ENCODE results near the gene SSTR5.

Gene SSTR5

DNA sequence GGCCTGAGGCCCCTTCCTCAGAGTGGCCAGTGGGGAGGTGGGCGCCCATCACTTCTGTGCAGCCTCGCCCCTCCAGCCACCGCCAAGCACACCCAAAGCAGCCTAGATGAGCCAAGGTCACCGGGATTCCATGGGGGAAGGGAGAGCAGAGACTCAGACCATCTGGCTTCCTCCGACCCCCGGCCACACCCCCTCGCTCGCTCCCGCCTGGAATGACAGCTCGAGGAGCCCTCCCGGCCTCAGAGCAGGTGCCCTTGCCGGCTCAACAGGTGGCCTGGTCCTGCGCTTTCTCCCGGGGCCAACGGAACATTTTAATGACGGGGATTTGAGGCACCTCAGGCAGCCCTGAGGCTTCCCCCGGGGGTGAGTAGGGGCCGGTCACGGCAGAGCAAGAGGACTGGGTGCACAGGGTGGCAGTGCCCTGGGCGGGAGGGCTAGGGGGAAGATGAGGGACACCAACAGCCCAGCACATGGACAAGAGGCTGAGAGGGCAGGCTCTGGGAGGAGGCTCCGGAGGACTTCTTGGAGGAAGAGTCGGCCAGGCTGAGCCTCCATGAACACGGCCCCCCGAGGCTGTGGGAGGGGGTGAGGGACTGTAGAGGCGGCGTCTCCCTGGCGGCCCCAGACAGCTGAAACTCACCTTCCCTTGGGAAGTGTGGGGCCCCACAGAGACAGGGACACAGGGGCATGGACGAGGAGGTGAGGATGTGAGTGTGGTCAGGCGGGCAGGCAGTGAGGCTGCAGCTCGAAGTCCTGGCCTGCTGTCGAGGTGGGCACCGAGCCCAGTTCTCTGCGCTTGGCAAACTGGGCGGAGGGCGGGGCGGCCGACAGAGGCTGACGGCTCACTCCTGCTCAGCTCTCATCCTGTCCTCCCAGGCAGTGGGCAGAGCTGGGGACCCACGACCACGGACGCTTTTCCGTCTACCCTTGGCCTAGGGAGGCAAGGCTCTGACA lies 36.0 kb downstream of the SSTR5 start:
- TF ChIP-seq Cebpa-rat (IDR thresholded peaks at IDR 0.05): no peak
- peaks cover 0 to 43% (median 24%) of the 10 kb centered on the region in 10 experiments; a peak in 16 of 20 replicates for H3K4me1 ChIP-seq
- no peaks in the 10 kb centered on the region for H3K36me3 ChIP-seq
- no peak overlapping the region for H3K4me3 ChIP-seq
- H3K27ac ChIP-seq: no peak overlapping the region
- H3K27me3 ChIP-seq: peaks cover 51 to 92% (median 71%) of the 10 kb centered on the region in 11 experiments
- H3K9me3 ChIP-seq (replicated peaks in 1 of 11): no peaks in the 10 kb centered on the region
- no peak overlapping the region for H3K9ac ChIP-seq
- H4K20me1 ChIP-seq: peaks cover 0 to 74% (median 21%) of the 10 kb centered on the region in 11 experiments; a peak in 14 of 22 replicates
- peak overlapping the region in 5 of 11 experiments; percentile 2 to 47 (median 30); a peak in 6 of 22 replicates for H3K4me2 ChIP-seq

DNA sequence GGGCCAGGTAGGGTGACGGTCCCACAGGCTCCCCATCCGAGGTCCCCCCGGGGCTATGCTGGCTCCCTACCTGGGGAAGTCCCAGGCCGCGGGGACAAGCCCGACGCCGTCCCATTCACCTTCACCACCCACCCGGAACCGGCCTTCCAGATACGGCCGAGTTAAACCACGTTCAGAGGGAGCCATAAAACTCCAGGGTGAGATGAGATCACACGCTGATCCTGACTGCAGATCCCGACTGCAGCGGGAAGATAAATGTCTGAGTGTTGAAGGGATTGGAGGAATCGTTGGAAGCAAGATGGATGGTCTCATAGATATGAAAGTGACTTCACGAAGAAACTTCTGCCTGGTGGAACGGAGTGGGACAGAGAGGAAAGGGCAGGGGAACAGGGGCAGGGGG lies 37.1 kb downstream of the SSTR5 start:
- Histone ChIP-seq H3K27ac (no peak overlapping the region), H3K4me3 (no peak overlapping the region), H3K36me3 (no peaks in the 10 kb centered on the region), H3K9me3 (replicated peaks in 1 of 11) (no peaks in the 10 kb centered on the region), H3K4me1 (peaks cover 0 to 38% (median 21%) of the 10 kb centered on the region in 10 experiments; a peak in 16 of 20 replicates), H3K9ac (no peak overlapping the region), H3K27me3 (peaks cover 42 to 81% (median 61%) of the 10 kb centered on the region in 11 experiments), H4K20me1 (peaks cover 0 to 63% (median 14%) of the 10 kb centered on the region in 11 experiments; a peak in 14 of 22 replicates), H3K4me2 (peak overlapping the region in 6 of 11 experiments; percentile 2 to 47 (median 27); a peak in 5 of 22 replicates)
- no peak for TF ChIP-seq Cebpa-rat (IDR thresholded peaks at IDR 0.05)

DNA sequence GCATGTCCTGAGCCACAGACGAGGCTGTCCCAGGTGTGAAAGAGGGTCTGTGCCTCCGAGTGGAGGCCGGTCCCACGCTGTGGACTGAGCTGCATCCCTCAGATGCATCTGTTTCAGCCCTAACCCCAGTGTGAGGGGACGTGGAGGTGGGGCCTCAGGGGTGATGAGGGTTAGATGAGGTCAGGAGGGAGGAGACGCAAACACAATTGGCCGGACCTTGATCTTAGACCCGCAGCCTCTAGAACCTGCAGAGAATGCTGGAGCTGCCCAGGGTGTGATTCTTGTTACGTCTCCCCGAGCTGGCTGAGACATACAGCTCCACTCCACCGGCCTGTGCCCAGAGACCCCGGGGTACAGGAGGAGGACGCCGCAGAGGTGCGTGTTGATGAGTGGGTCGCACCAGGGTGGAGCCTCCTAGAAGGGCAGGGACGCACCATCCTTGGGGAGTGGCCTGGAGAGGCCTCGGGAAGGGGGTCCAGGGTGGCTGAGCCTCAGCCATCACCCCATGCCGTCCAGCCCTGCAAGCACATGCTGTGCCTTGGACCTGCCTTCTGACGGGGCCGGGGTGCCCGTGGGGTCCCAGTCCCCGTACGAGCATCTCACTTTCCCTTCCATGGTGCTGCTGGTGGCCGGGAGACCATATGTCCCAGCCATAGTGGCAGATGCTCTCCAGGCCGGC lies 40.1 kb downstream of the SSTR5 start:
- TF ChIP-seq Cebpa-rat (IDR thresholded peaks at IDR 0.05): no peak
- Histone ChIP-seq H3K9me3 (replicated peaks in 1 of 11) (no peaks in the 10 kb centered on the region), H3K4me1 (peaks cover 0 to 27% (median 7%) of the 10 kb centered on the region in 10 experiments; a peak in 8 of 20 replicates), H3K36me3 (no peaks in the 10 kb centered on the region), H3K9ac (no peak overlapping the region), H3K27me3 (peaks cover 34 to 56% (median 42%) of the 10 kb centered on the region in 11 experiments), H3K27ac (no peak overlapping the region), H3K4me2 (no peak overlapping the region), H3K4me3 (no peak overlapping the region), H4K20me1 (peaks cover 0 to 54% (median 4%) of the 10 kb centered on the region in 11 experiments; a peak in 11 of 22 replicates)

DNA sequence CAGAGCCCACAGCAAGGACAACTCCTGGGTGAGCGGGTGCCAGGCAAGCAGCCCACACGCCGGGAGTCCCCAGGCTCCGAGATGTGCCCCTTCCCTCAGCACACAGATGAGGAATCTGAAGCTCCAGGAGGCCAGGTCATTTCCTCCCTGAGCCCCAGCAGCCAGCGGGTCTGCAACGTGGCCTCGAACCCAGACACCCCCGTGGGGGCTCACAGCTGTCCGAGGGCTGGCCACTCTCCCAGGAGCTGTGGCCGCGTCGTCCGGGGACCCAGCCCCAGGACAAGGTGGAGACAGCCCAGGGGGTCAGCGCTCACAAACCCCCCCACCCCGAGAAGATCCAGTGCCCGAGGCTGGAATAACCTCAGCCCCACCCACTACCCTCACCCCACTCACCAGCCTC lies 40.9 kb downstream of the SSTR5 start:
- Histone ChIP-seq H3K27me3 (peaks cover 27 to 47% (median 34%) of the 10 kb centered on the region in 11 experiments), H3K9ac (no peak overlapping the region)

DNA sequence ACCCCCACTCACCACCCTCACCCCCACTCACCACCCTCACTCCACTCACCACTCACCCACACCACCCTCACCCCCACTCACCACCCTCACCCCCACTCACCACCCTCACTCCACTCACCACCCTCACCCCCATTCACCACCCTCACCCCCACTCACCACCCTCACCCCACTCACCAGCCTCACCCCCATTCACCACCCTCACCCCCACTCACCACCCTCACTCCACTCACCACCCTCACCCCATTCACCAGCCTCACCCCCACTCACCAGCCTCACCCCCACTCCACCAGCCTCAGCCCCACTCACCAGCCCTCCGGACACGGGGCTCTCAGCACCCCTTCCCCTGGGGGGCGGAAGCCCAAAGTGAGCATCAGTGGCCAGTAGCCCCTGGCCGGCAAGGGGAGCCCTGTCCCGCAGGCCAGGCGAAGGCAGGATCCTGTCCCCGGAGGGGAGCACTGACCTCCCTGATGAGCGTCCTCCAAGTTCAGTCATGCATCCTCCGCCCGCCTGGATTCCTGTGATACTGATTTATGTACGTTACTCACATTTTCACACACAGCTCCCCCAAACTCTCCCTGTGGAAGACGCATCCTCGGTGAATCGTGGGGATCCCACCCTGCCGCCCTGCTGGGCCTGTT lies 41.5 kb downstream of the SSTR5 start:
- TF ChIP-seq Cebpa-rat (IDR thresholded peaks at IDR 0.05): no peak
- H3K27me3 ChIP-seq: peaks cover 22 to 42% (median 29%) of the 10 kb centered on the region in 11 experiments
- H3K9ac ChIP-seq: no peak overlapping the region
- H3K4me1 ChIP-seq: peaks cover 0 to 33% (median 14%) of the 10 kb centered on the region in 10 experiments; a peak in 17 of 20 replicates
- H3K27ac ChIP-seq: no peak overlapping the region
- H3K9me3 ChIP-seq (replicated peaks in 1 of 11): no peaks in the 10 kb centered on the region
- H4K20me1 ChIP-seq: peaks cover 0 to 55% (median 4%) of the 10 kb centered on the region in 11 experiments; a peak in 10 of 22 replicates
- H3K36me3 ChIP-seq: no peaks in the 10 kb centered on the region
- H3K4me2 ChIP-seq: no peak overlapping the region
- H3K4me3 ChIP-seq: no peak overlapping the region

More for the DNA sequence above, 40.9 kb downstream of the SSTR5 start:
- H3K4me3 ChIP-seq: no peak overlapping the region
- H3K4me2 ChIP-seq: no peak overlapping the region
- no peak for TF ChIP-seq Cebpa-rat (IDR thresholded peaks at IDR 0.05)
- no peaks in the 10 kb centered on the region for H3K9me3 ChIP-seq (replicated peaks in 1 of 11)
- H3K36me3 ChIP-seq: no peaks in the 10 kb centered on the region
- peaks cover 0 to 32% (median 11%) of the 10 kb centered on the region in 10 experiments; a peak in 11 of 20 replicates for H3K4me1 ChIP-seq
- no peak overlapping the region for H3K27ac ChIP-seq
- H4K20me1 ChIP-seq: peaks cover 0 to 55% (median 4%) of the 10 kb centered on the region in 11 experiments; a peak in 10 of 22 replicates

DNA sequence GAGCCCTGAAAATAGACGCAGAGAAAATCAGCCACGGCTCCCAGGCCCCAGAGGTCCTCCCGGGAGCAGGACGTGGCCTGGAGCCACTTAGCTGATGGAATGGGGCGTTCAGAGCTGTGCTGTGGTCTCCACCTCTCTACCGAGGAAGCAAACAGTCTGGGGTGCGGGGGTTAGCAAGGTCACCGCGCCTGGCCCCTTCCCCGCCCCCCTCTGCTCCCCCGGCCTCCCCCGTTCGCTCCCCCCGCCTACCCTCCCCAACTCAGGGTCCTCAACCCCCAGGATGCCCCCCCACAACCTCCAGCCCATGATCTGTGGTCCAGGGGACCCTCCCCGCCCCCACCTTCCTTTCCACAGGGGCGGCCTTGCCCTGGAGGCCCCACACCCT lies 44.1 kb downstream of the SSTR5 start:
- no peaks in the 10 kb centered on the region for H3K36me3 ChIP-seq
- H3K9ac ChIP-seq: no peak overlapping the region
- peaks cover 0 to 34% (median 16%) of the 10 kb centered on the region in 11 experiments; a peak in 14 of 22 replicates for H3K27me3 ChIP-seq
- TF ChIP-seq Cebpa-rat (IDR thresholded peaks at IDR 0.05): no peak
- H4K20me1 ChIP-seq: peaks cover 0 to 62% (median 23%) of the 10 kb centered on the region in 11 experiments; a peak in 14 of 22 replicates
- H3K9me3 ChIP-seq (replicated peaks in 1 of 11): no peaks in the 10 kb centered on the region
- H3K4me2 ChIP-seq: no peak overlapping the region
- no peak overlapping the region for H3K27ac ChIP-seq
- peaks cover 17 to 44% (median 36%) of the 10 kb centered on the region in 10 experiments; a peak in 19 of 20 replicates for H3K4me1 ChIP-seq
- no peak overlapping the region for H3K4me3 ChIP-seq

DNA sequence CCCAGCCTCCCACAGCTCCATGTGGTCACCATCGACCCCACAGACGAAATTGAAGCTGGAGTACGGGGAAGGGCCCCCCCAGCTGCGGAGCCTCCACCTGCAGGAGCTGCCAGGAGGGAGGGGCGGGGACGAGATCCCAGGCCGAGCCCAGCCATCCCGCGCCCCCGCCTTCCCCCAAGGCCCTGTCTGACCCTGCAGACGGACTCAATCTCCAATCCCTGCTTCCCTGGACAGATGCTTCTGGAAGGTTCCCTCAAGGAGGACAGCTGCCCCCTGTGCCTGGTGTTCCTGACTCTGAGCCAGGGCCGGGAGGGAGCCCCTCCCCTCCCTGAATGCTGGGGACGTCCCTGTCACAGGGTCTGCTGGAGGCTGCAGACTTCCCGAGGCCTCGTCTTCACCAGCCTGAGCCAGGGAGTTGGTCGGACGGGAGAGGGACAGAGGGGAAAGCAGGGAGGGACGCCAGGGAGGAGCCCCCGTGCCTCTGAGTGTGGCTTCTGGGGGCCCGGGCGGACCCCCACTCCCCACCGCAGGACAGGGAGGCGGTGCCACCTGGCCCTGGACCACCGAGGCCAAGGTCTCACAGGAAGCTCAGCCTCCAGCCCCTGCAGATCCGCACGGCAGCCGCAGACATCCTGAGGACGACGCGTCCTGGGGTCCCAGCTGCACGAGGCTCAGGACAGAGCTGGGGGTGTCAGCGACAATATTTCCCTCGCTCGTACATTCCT lies 44.8 kb downstream of the SSTR5 start:
- Histone ChIP-seq H3K4me1 (peaks cover 17 to 47% (median 36%) of the 10 kb centered on the region in 10 experiments; a peak in 19 of 20 replicates), H3K9ac (no peak overlapping the region), H4K20me1 (peaks cover 0 to 62% (median 24%) of the 10 kb centered on the region in 11 experiments; a peak in 13 of 22 replicates), H3K27me3 (peaks cover 0 to 27% (median 10%) of the 10 kb centered on the region in 11 experiments; a peak in 14 of 22 replicates), H3K4me3 (no peak overlapping the region), H3K27ac (no peak overlapping the region), H3K9me3 (replicated peaks in 1 of 11) (no peaks in the 10 kb centered on the region), H3K4me2 (0 out of 22 replicates have a peak overlapping the region, but pooled peaks of 1 of the 11 experiments have one; percentile 2), H3K36me3 (no peaks in the 10 kb centered on the region)
- no peak for TF ChIP-seq Cebpa-rat (IDR thresholded peaks at IDR 0.05)

DNA sequence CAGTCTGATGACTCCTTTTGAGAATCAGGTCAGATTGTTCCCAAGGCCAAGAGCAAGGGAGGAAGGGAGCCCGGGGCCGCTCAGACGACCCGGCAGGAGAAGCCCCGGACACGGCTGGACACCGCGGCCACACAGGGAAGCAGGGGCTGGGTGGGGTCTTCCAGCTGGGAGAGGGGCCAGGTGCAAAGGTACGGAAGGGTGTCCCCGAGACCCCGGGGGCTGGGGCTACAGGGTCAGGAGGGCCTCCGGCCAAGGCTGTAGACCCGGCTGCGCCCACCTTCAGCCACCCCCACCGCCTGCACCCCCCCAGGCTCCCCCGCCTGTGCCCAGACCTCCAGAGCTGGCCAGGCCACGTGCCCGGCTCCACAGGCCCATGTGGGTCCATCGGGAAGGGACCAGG lies 45.4 kb downstream of the SSTR5 start:
- peaks cover 0 to 25% (median 7%) of the 10 kb centered on the region in 11 experiments; a peak in 13 of 22 replicates for H3K27me3 ChIP-seq
- H3K9ac ChIP-seq: no peak overlapping the region; a peak in 1 of 22 replicates
- no peak for TF ChIP-seq Cebpa-rat (IDR thresholded peaks at IDR 0.05)
- peaks cover 17 to 47% (median 36%) of the 10 kb centered on the region in 10 experiments; a peak in 19 of 20 replicates for H3K4me1 ChIP-seq
- H3K4me3 ChIP-seq: no peak overlapping the region
- H3K36me3 ChIP-seq: no peaks in the 10 kb centered on the region
- H3K4me2 ChIP-seq: peak overlapping the region in 2 of 11 experiments; percentile 65 to 88; a peak in 4 of 22 replicates
- H3K9me3 ChIP-seq (replicated peaks in 1 of 11): no peaks in the 10 kb centered on the region
- H4K20me1 ChIP-seq: peaks cover 0 to 68% (median 24%) of the 10 kb centered on the region in 11 experiments; a peak in 13 of 22 replicates
- H3K27ac ChIP-seq: no peak overlapping the region

All from BLaER1 treated with 17β-estradiol and CSF1 and Interleukin-3, amounts not matched to agents 10 nM and 100 nM (cell line).